HepG2 (cell line): ENCODE results near the gene RFFL. TPM values are rescaled to one million over a fixed set of nuclear protein-coding genes. Genes with fewer than 3 reads are reported as not detected.
A peak's percentile ranks its signal among the peaks of the same experiment; 100 is the strongest.

Experiments
- CBX5 ChIP-seq: sonication (generic); formaldehyde crosslinking; IDR thresholded peaks from 2 replicates; pipeline ENCODE4 v1.4.0; 2020; ENCODE audit warnings: missing genetic modification reagents, borderline replicate concordance
- CSRNP1 ChIP-seq: sonication (generic); formaldehyde crosslinking; IDR thresholded peaks from 2 replicates; pipeline ENCODE4 v1.8.1; 2023; ENCODE audit warnings: mild to moderate bottlenecking, missing genetic modification reagents
- GATAD1 ChIP-seq: IDR thresholded peaks from 2 replicates; pipeline ENCODE4 v1.6.1; 2016; ENCODE audit warnings: missing genetic modification reagents, missing compliant biosample characterization
- HOMEZ ChIP-seq: IDR thresholded peaks from 2 replicates; pipeline ENCODE4 v1.6.1; 2016; ENCODE audit warnings: low read depth
- HOXA7 ChIP-seq: sonication (generic); formaldehyde crosslinking; IDR thresholded peaks from 2 replicates; pipeline ENCODE4 v1.8.1; 2022; ENCODE audit warnings: mild to moderate bottlenecking, missing genetic modification reagents, moderate library complexity
- KAT2B ChIP-seq: fragments of 150-350 bp; IDR thresholded peaks from 2 replicates; pipeline ENCODE4 v1.6.1; 2014; ENCODE audit warnings: low read depth, low read length, borderline replicate concordance
- MAZ ChIP-seq, 2 experiments: sonication (generic) in 1 of 2; formaldehyde crosslinking in 1 of 2; IDR thresholded peaks; 2 replicates each; pipeline versions ENCODE4 v1.5.0 to v1.6.1; 2012 to 2020; ENCODE audit warnings: low read depth in 2 of 2, mild to moderate bottlenecking in 2 of 2, borderline replicate concordance in 1 of 2, improper control_type of control experiment in 1 of 2, low read length in 1 of 2, missing genetic modification reagents in 1 of 2, moderate library complexity in 1 of 2
- MTF2 ChIP-seq: sonication (generic); formaldehyde crosslinking; IDR thresholded peaks from 2 replicates; pipeline ENCODE4 v1.5.0; 2020; ENCODE audit warnings: missing genetic modification reagents, borderline replicate concordance
- NR2F1 ChIP-seq, 2 experiments: fragments of 450-650 bp in 1 of 2; formaldehyde crosslinking in 1 of 2; IDR thresholded peaks; 2 replicates each; pipeline versions ENCODE4 v1.5.0 to v1.6.1; 2016 to 2020; ENCODE audit warnings: mild to moderate bottlenecking in 1 of 2, missing compliant biosample characterization in 1 of 2, missing genetic modification reagents in 1 of 2, moderate library complexity in 1 of 2
- SMAD9 ChIP-seq: sonication (generic); formaldehyde crosslinking; IDR thresholded peaks from 2 replicates; pipeline ENCODE4 v1.5.1; 2020; ENCODE audit warnings: mild to moderate bottlenecking, missing genetic modification reagents
- U2AF2 ChIP-seq: fragments of 200-400 bp; formaldehyde crosslinking; IDR thresholded peaks from 2 replicates; pipeline ENCODE4 v1.6.1; 2017; ENCODE audit warnings: low read depth, mild to moderate bottlenecking, low read length
- ZFP82 ChIP-seq: sonication (generic); formaldehyde crosslinking; IDR thresholded peaks from 2 replicates; pipeline ENCODE4 v1.5.1; 2020; ENCODE audit warnings: mild to moderate bottlenecking, missing genetic modification reagents, borderline replicate concordance
- ZNF138 ChIP-seq: sonication (generic); formaldehyde crosslinking; IDR thresholded peaks from 2 replicates; pipeline ENCODE4 v1.5.0; 2020; ENCODE audit warnings: mild to moderate bottlenecking, low read depth, missing genetic modification reagents
- ZNF577 ChIP-seq: sonication (generic); formaldehyde crosslinking; IDR thresholded peaks from 2 replicates; pipeline ENCODE4 v1.4.0; 2020; ENCODE audit warnings: mild to moderate bottlenecking, low read depth, missing genetic modification reagents, borderline replicate concordance
- ZNF839 ChIP-seq: sonication (generic); formaldehyde crosslinking; IDR thresholded peaks from 2 replicates; pipeline ENCODE4 v1.4.0; 2020; ENCODE audit warnings: missing genetic modification reagents, mild to moderate bottlenecking, borderline replicate concordance
- polyA plus RNA-seq, 8 experiments: library from polyadenylated mRNA; depleted of rRNA in 3 of 8; stranded (reverse) in 7 of 8; unstranded in 1 of 8; fragments of >200 nt; fragmentation: Illumina TruSeq in 4 of 8; extraction: Trizol in 4 of 8; gene quantifications; 2 replicates each; pipeline versions ENCODE4 v1.2.1 to v1.2.3, GENCODE V29; 2011 to 2016; ENCODE audit warnings: low read depth in 4 of 8, missing spikeins in 1 of 8, mixed read lengths in 1 of 8; ENCODE audit not compliant: insufficient read depth in 1 of 8
- total RNA-seq, 5 experiments: library from RNA; depleted of rRNA; stranded (reverse); fragments of >200 nt; fragmentation: Illumina TruSeq; extraction: Trizol; gene quantifications; 2 replicates each; pipeline ENCODE4 v1.2.3, GENCODE V29; 2016; ENCODE audit warnings: low read depth in 1 of 5
- TF ChIP-seq, protein P1 (sequence below): IDR thresholded peaks from 2 replicates; pipeline ENCODE4 v1.6.1; 2016; ENCODE audit warnings: low read depth, missing genetic modification reagents, missing compliant biosample characterization
- TF ChIP-seq, protein P2 (sequence below): sonication (generic); IDR thresholded peaks from 2 replicates; pipeline ENCODE4 v1.6.1; 2016; ENCODE audit warnings: low read depth, borderline replicate concordance

RFFL gene
- total and polyA plus RNA-seq, 2 of the 13 experiments (the other 11 are each of a cell fraction or from before 2014, with no cell fraction given): 24.3 to 48.6 TPM

- TF ChIP-seq KAT2B: no peak
- no peak for TF ChIP-seq ZNF839 (CRISPR knock-in tag)
- TF ChIP-seq MTF2 (CRISPR knock-in tag): no peak
- TF ChIP-seq CSRNP1 (CRISPR knock-in tag): no peak
- no peak for TF ChIP-seq CBX5 (CRISPR knock-in tag)
- TF ChIP-seq HOMEZ (CRISPR knock-in tag): no peak
- TF ChIP-seq MAZ (IDR thresholded peaks at IDR 0.05; ENCODE audit: borderline replicate concordance, low read depth, low read length): no peak
- no peak; the same call in 1 of the 2 replicates for TF ChIP-seq MAZ (CRISPR knock-in tag; IDR thresholded peaks at IDR 0.05; ENCODE audit: low read depth)
- 0 out of 2 replicates have a peak, but pooled peaks have one; percentile 35 for TF ChIP-seq GATAD1
- no peak for TF ChIP-seq ZNF577 (CRISPR knock-in tag)
- TF ChIP-seq, protein P1, sequence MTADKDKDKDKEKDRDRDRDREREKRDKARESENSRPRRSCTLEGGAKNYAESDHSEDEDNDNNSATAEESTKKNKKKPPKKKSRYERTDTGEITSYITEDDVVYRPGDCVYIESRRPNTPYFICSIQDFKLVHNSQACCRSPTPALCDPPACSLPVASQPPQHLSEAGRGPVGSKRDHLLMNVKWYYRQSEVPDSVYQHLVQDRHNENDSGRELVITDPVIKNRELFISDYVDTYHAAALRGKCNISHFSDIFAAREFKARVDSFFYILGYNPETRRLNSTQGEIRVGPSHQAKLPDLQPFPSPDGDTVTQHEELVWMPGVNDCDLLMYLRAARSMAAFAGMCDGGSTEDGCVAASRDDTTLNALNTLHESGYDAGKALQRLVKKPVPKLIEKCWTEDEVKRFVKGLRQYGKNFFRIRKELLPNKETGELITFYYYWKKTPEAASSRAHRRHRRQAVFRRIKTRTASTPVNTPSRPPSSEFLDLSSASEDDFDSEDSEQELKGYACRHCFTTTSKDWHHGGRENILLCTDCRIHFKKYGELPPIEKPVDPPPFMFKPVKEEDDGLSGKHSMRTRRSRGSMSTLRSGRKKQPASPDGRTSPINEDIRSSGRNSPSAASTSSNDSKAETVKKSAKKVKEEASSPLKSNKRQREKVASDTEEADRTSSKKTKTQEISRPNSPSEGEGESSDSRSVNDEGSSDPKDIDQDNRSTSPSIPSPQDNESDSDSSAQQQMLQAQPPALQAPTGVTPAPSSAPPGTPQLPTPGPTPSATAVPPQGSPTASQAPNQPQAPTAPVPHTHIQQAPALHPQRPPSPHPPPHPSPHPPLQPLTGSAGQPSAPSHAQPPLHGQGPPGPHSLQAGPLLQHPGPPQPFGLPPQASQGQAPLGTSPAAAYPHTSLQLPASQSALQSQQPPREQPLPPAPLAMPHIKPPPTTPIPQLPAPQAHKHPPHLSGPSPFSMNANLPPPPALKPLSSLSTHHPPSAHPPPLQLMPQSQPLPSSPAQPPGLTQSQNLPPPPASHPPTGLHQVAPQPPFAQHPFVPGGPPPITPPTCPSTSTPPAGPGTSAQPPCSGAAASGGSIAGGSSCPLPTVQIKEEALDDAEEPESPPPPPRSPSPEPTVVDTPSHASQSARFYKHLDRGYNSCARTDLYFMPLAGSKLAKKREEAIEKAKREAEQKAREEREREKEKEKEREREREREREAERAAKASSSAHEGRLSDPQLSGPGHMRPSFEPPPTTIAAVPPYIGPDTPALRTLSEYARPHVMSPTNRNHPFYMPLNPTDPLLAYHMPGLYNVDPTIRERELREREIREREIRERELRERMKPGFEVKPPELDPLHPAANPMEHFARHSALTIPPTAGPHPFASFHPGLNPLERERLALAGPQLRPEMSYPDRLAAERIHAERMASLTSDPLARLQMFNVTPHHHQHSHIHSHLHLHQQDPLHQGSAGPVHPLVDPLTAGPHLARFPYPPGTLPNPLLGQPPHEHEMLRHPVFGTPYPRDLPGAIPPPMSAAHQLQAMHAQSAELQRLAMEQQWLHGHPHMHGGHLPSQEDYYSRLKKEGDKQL: no peak
- TF ChIP-seq HOXA7 (CRISPR knock-in tag): no peak
- no peak for TF ChIP-seq NR2F1 (CRISPR knock-in tag; IDR thresholded peaks at IDR 0.05)
- TF ChIP-seq U2AF2: no peak
- TF ChIP-seq, protein P2, sequence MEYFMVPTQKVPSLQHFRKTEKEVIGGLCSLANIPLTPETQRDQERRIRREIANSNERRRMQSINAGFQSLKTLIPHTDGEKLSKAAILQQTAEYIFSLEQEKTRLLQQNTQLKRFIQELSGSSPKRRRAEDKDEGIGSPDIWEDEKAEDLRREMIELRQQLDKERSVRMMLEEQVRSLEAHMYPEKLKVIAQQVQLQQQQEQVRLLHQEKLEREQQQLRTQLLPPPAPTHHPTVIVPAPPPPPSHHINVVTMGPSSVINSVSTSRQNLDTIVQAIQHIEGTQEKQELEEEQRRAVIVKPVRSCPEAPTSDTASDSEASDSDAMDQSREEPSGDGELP: no peak
- TF ChIP-seq ZFP82 (CRISPR knock-in tag): no peak
- TF ChIP-seq ZNF138: no peak
- TF ChIP-seq SMAD9 (CRISPR knock-in tag): no peak
These were observed 65.3 kb downstream of the RFFL start (continued) for GRCh38 chr17:34998205-34998604.
